Mesendoderm (in vitro differentiated cells): ENCODE results near the gene ADPRS.

Experiments used
- DNase-seq: peaks from one replicate; pipeline ENCODE4 v3.0.0; 2013
- H2AK5ac ChIP-seq: 2 replicates; pipeline ENCODE4 v1.6.1; 2013; ENCODE audit warnings: low read length, inconsistent platforms
- H2BK120ac ChIP-seq: 2 replicates; pipeline ENCODE4 v1.6.1; 2013; ENCODE audit warnings: low read depth, mild to moderate bottlenecking, low read length, moderate library complexity, mixed read lengths
- H2BK15ac ChIP-seq: replicated peaks from 2 replicates; pipeline ENCODE4 v1.6.1; 2013; ENCODE audit warnings: low read depth, mild to moderate bottlenecking, moderate library complexity
- H2BK5ac ChIP-seq: 2 replicates; pipeline ENCODE4 v1.6.1; 2013; ENCODE audit warnings: low read length, inconsistent platforms
- H3K18ac ChIP-seq: 2 replicates; pipeline ENCODE4 v1.6.1; 2013; ENCODE audit warnings: mild to moderate bottlenecking, low read length, mixed read lengths
- H3K23ac ChIP-seq: one replicate; pipeline ENCODE4 v1.6.1; 2013; ENCODE audit warnings: low read length
- H3K27ac ChIP-seq: 2 replicates; pipeline ENCODE4 v1.5.1; 2013; ENCODE audit warnings: low read depth, mild to moderate bottlenecking, inconsistent platforms, low read length, moderate library complexity
- H3K27me3 ChIP-seq: 2 replicates; pipeline ENCODE4 v1.6.1; 2013; ENCODE audit warnings: low read length, control low read depth, mild to moderate bottlenecking, inconsistent platforms; ENCODE audit not compliant: insufficient read depth, poor library complexity
- H3K36me3 ChIP-seq: 2 replicates; pipeline ENCODE4 v1.6.1; 2013; ENCODE audit warnings: low read length, inconsistent platforms; ENCODE audit not compliant: control insufficient read depth, insufficient read depth
- H3K4ac ChIP-seq: one replicate; pipeline ENCODE4 v1.6.1; 2013; ENCODE audit warnings: low read depth, mild to moderate bottlenecking, low read length, moderate library complexity
- H3K4me1 ChIP-seq: 2 replicates; pipeline ENCODE4 v1.6.1; 2013; ENCODE audit warnings: low read depth, low read length, inconsistent platforms; ENCODE audit not compliant: control insufficient read depth
- H3K4me2 ChIP-seq: 2 replicates; pipeline ENCODE4 v1.6.1; 2013; ENCODE audit warnings: low read length
- H3K4me3 ChIP-seq: 2 replicates; pipeline ENCODE4 v1.5.1; 2013; ENCODE audit warnings: mild to moderate bottlenecking, low read length
- H3K56ac ChIP-seq: one replicate; pipeline ENCODE4 v1.6.1; 2013; ENCODE audit warnings: low read length
- H3K79me1 ChIP-seq: 2 replicates; pipeline ENCODE4 v1.6.1; 2013; ENCODE audit warnings: low read length, inconsistent platforms
- H3K79me2 ChIP-seq: 2 replicates; pipeline ENCODE4 v1.6.1; 2013; ENCODE audit warnings: mild to moderate bottlenecking, low read length; ENCODE audit not compliant: control insufficient read depth, insufficient read depth
- H3K9ac ChIP-seq: 2 replicates; pipeline ENCODE4 v1.6.1; 2013; ENCODE audit warnings: low read length, inconsistent platforms
- H4K5ac ChIP-seq: one replicate; pipeline ENCODE4 v1.6.1; 2013; ENCODE audit warnings: low read length
- H4K8ac ChIP-seq: one replicate; pipeline ENCODE4 v1.6.1; 2013; ENCODE audit warnings: low read depth, mild to moderate bottlenecking, control low read depth, low read length, moderate library complexity
- WGBS: extraction: QIAGEN DNeasy Blood & Tissue Kit; methylation state at CpG from one replicate; pipeline ENCODE4 v1.1.7; 2013; ENCODE audit warnings: low lambda C conversion rate, missing lambda C conversion rate; ENCODE audit not compliant: insufficient coverage; ENCODE audit errors: extremely low coverage; 5-methylcytosine and 5-hydroxymethylcytosine counted together

Gene ADPRS

GRCh38 chr1:36091141-36091540 lies 2.4 kb downstream of the ADPRS start:
- no peak overlapping the region for H3K27ac ChIP-seq
- peaks cover 14% of the 10 kb centered on the region for H3K36me3 ChIP-seq
- H2BK120ac ChIP-seq: no peak overlapping the region
- H2BK15ac ChIP-seq: no peak overlapping the region
- H3K79me2 ChIP-seq: peaks cover 7% of the 10 kb centered on the region
- peaks cover 11% of the 10 kb centered on the region for H3K79me1 ChIP-seq
- H3K4me3 ChIP-seq: no peak overlapping the region
- no peak overlapping the region for H3K9ac ChIP-seq
- no peak overlapping the region for H2AK5ac ChIP-seq
- no peak overlapping the region for H4K5ac ChIP-seq
- H3K23ac ChIP-seq: no peak overlapping the region
- no peak overlapping the region for H3K4me2 ChIP-seq
- DNase-seq: no peak
- no peak overlapping the region for H3K56ac ChIP-seq
- peaks cover 2% of the 10 kb centered on the region for H3K4me1 ChIP-seq
- H3K27me3 ChIP-seq: no peaks in the 10 kb centered on the region
- H2BK5ac ChIP-seq: no peak overlapping the region
- no peak overlapping the region for H3K4ac ChIP-seq
- H3K18ac ChIP-seq: no peak overlapping the region
- no CpG with 5 or more reads among the region's 4 CpGs for whole genome bisulfite sequencing
- H4K8ac ChIP-seq: no peak overlapping the region

DNA sequence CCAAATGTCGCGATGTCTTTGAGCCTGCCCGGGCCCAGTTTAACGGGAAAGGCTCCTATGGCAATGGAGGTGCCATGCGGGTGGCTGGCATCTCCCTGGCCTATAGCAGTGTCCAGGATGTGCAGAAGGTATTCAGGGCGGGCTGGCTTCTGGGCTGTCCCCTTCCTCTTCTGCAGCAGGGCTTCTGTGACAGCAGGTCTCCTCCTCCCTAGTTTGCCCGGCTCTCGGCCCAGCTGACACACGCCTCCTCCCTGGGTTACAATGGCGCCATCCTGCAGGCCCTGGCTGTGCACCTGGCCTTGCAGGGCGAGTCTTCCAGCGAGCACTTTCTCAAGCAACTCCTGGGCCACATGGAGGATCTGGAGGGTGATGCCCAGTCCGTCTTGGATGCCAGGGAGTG lies 3.0 kb downstream of the ADPRS start:
- Histone ChIP-seq H3K27ac (no peak overlapping the region), H3K9ac (no peak overlapping the region), H2BK15ac (no peak overlapping the region), H2BK5ac (no peak overlapping the region), H3K36me3 (peaks cover 14% of the 10 kb centered on the region), H3K23ac (no peak overlapping the region), H3K27me3 (no peaks in the 10 kb centered on the region), H3K4me2 (no peak overlapping the region), H4K5ac (no peak overlapping the region), H3K4me3 (no peak overlapping the region), H3K4ac (no peak overlapping the region), H3K56ac (no peak overlapping the region), H2AK5ac (no peak overlapping the region), H2BK120ac (no peak overlapping the region), H3K79me1 (peaks cover 11% of the 10 kb centered on the region), H3K79me2 (peaks cover 7% of the 10 kb centered on the region), H3K18ac (no peak overlapping the region), H3K4me1 (peaks cover 2% of the 10 kb centered on the region), H4K8ac (no peak overlapping the region)
- no peak for DNase-seq
- no CpG with 5 or more reads among the region's 13 CpGs for WGBS

DNA sequence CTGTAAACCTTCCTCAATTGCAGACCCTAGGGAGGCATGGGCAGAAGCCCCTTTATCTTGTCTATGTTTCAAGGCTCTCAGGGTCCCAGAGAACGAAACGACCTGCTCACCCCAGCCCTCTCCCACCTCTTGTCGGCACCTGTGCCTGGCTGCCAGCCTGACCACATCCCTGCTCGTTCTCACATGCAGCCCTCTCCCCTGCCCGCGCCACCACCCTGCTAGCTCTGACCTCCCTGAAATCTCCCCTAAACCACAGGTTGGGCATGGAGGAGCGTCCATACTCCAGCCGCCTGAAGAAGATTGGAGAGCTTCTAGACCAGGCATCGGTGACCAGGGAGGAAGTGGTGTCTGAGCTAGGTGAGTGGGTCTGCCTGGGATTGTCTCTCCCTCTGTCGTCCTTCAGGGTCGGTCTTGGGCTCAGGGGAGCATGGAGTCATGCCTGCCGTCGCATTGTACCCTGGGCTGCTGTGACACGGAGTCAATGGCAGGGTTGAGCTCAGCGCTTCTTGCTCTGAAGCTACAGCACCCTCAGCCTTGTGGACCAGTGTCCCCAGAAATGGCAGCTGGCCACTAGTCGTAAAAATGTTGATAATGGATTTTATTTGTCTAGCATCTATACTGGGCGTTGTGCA lies 3.6 kb downstream of the ADPRS start:
- Histone ChIP-seq H2BK120ac (no peak overlapping the region), H2AK5ac (no peak overlapping the region), H3K4me2 (no peak overlapping the region), H3K27ac (no peak overlapping the region), H3K4ac (no peak overlapping the region), H3K4me3 (no peak overlapping the region), H3K9ac (no peak overlapping the region), H3K18ac (no peak overlapping the region), H4K8ac (no peak overlapping the region), H3K79me1 (peaks cover 11% of the 10 kb centered on the region), H2BK5ac (no peak overlapping the region), H3K56ac (no peak overlapping the region), H3K4me1 (peaks cover 2% of the 10 kb centered on the region), H2BK15ac (no peak overlapping the region), H3K79me2 (peaks cover 7% of the 10 kb centered on the region), H3K23ac (no peak overlapping the region), H3K36me3 (peaks cover 14% of the 10 kb centered on the region), H3K27me3 (no peaks in the 10 kb centered on the region), H4K5ac (no peak overlapping the region)
- no CpG with 5 or more reads among the region's 17 CpGs for WGBS
- DNase-seq: no peak

GRCh38 chr1:36092798-36093185 lies 4.1 kb downstream of the ADPRS start:
- no CpG with 5 or more reads among the region's 9 CpGs for WGBS
- peaks cover 14% of the 10 kb centered on the region for H3K36me3 ChIP-seq

DNA sequence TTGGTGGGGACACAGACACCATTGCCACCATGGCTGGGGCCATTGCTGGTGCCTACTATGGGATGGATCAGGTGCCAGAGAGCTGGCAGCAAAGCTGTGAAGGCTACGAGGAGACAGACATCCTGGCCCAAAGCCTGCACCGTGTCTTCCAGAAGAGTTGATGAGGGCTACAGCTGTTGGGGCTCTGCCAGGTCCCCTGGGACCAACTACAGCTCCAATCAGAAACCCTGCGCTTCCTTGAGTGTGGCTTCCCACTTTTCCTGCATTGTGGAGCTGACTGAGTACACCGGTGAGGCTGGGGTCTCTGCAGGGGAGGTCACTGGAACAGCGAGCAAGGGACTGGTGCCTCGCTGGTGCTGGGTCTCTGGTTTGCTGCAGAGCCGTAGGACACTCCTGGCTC lies 4.5 kb downstream of the ADPRS start:
- Histone ChIP-seq H3K27ac (no peak overlapping the region), H3K23ac (no peak overlapping the region), H4K8ac (no peak overlapping the region), H2AK5ac (no peak overlapping the region), H2BK15ac (no peak overlapping the region), H3K56ac (no peak overlapping the region), H3K79me2 (peaks cover 7% of the 10 kb centered on the region), H3K4me2 (no peak overlapping the region), H3K9ac (no peak overlapping the region), H3K36me3 (peaks cover 14% of the 10 kb centered on the region), H3K4me3 (no peak overlapping the region), H2BK5ac (no peak overlapping the region), H3K18ac (no peak overlapping the region), H3K79me1 (peaks cover 11% of the 10 kb centered on the region), H3K4ac (no peak overlapping the region), H3K27me3 (no peaks in the 10 kb centered on the region), H2BK120ac (no peak overlapping the region), H3K4me1 (peaks cover 1% of the 10 kb centered on the region), H4K5ac (no peak overlapping the region)
- DNase-seq: no peak
- WGBS: no CpG with 5 or more reads among the region's 7 CpGs

More at GRCh38 chr1:36092798-36093185, 4.1 kb downstream of the ADPRS start:
- Histone ChIP-seq H3K4me2 (no peak overlapping the region), H3K79me1 (peaks cover 11% of the 10 kb centered on the region), H2BK120ac (no peak overlapping the region), H3K27ac (no peak overlapping the region), H3K4me3 (no peak overlapping the region), H4K5ac (no peak overlapping the region), H3K18ac (no peak overlapping the region), H3K56ac (no peak overlapping the region), H3K27me3 (no peaks in the 10 kb centered on the region), H3K79me2 (peaks cover 7% of the 10 kb centered on the region), H2BK15ac (no peak overlapping the region), H3K9ac (no peak overlapping the region), H4K8ac (no peak overlapping the region), H3K4me1 (peaks cover 2% of the 10 kb centered on the region), H2AK5ac (no peak overlapping the region), H3K23ac (no peak overlapping the region), H2BK5ac (no peak overlapping the region), H3K4ac (no peak overlapping the region)
- no peak for DNase-seq

DNA sequence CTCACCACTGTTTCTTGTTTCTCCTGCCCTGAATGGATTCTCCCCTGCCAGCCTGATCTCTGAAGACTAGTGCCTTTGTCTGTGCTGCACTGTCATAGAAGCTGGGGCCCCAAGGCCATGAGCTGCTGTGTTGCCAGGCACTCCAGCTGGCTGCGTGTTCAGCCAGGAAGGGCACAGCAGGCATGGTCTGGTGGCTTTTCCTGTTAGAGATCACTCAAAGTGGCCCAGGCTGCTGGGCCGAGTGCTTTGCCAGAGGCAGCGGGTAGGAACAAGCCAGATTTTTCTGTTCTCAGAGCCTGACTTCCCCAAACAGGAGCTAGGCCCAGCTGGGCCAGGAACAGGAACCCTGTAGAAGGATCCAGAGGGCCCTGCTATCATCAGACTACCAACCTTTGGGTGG lies 5.2 kb downstream of the ADPRS start:
- no peak overlapping the region for H2BK15ac ChIP-seq
- DNase-seq: no peak
- H3K36me3 ChIP-seq: peaks cover 14% of the 10 kb centered on the region
- H2AK5ac ChIP-seq: no peak overlapping the region
- H3K9ac ChIP-seq: no peak overlapping the region
- H3K4ac ChIP-seq: no peak overlapping the region
- H3K79me1 ChIP-seq: peaks cover 11% of the 10 kb centered on the region
- H3K4me3 ChIP-seq: no peak overlapping the region
- H3K23ac ChIP-seq: no peak overlapping the region
- H3K27ac ChIP-seq: no peak overlapping the region
- no peak overlapping the region for H3K56ac ChIP-seq
- no peak overlapping the region for H3K4me2 ChIP-seq
- no peaks in the 10 kb centered on the region for H3K4me1 ChIP-seq
- no peak overlapping the region for H3K18ac ChIP-seq
- H3K79me2 ChIP-seq: peaks cover 7% of the 10 kb centered on the region
- no peak overlapping the region for H4K8ac ChIP-seq
- no peak overlapping the region for H2BK120ac ChIP-seq
- H2BK5ac ChIP-seq: no peak overlapping the region
- WGBS: no CpG with 5 or more reads among the region's 3 CpGs
- H3K27me3 ChIP-seq: no peaks in the 10 kb centered on the region
- H4K5ac ChIP-seq: no peak overlapping the region
